Fibroblast of skin of scalp (primary cell): ENCODE data around the gene HTR3D.
"Not testable (repeated sequence)": the region's sequence is repeated elsewhere in the genome, so short reads cannot be mapped to it uniquely, and the experiment has no call there.

ENCODE experiments used
- DNase-seq: peaks from one replicate; pipeline ENCODE4 v3.0.0-alpha.2; 2013

Gene HTR3D

GRCh38 chr3:184016811-184017671, 14.5 kb upstream of the HTR3D start:
- DNase-seq: peak; percentile 59

DNA sequence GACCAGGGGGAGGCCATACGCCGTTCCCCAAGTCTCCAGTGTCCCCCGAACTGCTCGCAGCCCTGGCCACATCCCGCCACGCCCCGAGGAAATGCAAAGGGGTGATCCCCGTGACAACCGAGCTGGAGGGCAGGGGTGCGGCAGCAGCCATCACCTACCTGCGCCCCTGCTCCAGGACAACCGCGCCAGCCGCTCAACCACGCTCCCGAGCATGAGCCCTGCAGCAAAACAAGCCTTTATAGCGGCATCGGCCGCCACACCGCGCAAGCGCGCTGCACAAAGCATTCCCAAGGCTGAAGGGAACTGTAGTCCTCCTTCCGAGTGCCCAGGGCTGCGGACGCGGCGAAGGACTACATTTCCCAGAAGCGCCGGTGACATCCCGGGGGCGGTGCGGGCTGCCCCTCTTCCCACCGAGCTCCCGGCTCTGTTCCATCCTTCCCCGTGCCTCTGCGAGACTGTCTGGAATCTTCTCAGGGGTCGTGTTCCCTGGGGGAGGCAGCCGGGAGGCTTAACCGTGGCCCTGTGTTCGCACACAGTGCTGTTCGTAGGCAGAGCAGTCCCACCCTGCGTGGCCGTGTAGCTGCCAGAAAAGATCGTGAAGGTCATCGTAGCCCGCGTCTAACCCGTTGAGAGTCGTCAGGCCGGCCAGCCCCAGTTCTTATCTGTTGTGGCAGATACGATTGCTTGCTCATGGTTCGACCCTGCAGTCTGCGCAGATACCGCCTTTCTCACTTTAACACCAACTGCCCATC, 13.7 kb upstream of the HTR3D start, which contains the start of gene ABCC5:
Gene ABCC5, minus strand, starts transcription at position 213 of the 752 bp plus-strand sequence. CDS start 3,492 bp downstream, outside the sequence.
- peak; percentile 94 for DNase-seq

DNA sequence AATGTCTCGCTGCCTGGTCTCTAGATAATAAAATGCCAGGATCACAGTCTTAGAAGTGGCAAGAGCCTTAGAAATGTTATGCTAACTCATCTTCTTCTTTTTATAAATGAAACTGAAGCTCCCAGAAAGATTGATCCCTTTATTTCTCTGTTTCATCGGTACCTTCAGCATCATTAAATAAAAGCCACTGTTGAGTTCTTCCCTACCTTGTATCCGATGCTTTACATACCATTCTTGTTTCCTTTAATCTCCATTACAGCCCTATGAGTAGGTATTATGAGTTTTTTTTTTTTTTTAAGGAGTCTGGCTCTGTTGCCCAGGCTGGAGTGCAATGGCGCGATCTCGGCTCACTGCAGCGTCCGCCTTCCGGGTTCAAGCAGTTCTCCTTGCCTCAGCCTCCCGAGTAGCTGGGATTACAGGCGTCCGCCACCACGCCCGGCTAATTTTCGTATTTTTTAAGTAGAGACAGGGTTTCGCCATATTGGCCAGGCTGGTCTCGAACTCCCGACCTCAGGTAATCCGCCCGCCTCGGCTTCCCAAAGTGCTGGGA, 13.0 kb upstream of the HTR3D start:
- DNase-seq: no peak

DNA sequence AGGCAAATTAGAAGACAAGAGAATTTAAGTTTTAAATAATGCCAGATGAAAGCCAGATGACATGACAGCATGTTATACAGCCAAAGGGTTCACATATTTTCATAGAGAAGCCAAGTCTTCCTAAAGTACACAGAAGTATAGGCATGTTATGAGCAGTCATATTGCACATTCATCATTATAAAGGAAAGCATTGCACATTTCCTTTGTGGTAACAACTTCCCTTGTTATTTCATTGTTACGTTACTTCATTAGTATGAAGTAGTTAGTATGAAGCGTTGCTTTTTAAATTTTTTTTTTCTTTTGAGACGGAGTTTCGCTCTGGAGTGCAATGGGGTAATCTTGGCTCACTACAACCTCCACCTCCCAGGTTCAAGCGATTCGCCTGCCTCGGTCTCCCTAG, 9.2 kb upstream of the HTR3D start:
- no peak for DNase-seq

DNA sequence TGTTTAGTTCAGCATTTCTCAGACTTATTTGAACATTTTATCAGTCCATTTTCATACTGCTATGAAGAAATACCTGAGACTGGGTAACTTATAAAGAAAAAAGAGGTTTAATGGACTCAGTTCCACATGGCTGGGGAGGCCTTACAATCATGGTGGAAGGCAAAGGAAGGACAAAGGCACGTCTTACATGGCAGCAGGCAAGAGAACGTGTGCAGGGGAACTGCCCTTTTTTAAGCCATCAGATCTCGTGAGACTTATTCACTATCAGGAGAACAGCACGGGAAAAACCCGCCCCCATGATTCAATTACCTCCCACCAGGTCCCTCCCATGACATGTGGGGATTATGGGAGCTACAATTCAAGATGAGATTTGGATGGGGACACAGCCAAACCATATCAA, 6.3 kb upstream of the HTR3D start:
- not testable (repeated sequence) for DNase-seq

GRCh38 chr3:184028275-184028890, 3.2 kb upstream of the HTR3D start:
- not testable (repeated sequence) for DNase-seq

DNA sequence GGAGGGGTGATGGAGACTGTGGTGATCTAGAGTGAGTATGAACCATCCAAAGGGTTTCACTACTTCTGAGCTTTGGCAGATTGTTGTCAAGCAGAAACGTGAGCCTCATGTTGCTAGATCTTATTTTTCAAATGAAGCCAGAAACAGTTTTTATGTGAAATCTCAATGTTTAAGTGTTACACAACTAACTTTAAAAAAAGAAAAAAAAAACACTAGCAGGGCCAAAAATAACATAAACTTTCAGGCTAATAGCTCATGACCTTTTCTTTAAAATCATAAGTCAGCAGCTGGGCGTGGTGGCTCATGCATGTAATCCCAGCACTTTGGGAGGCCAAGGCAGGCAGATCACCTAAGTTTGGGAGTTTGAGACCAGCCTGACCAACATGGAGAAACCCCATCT, 2.1 kb upstream of the HTR3D start:
- DNase-seq: no peak

DNA sequence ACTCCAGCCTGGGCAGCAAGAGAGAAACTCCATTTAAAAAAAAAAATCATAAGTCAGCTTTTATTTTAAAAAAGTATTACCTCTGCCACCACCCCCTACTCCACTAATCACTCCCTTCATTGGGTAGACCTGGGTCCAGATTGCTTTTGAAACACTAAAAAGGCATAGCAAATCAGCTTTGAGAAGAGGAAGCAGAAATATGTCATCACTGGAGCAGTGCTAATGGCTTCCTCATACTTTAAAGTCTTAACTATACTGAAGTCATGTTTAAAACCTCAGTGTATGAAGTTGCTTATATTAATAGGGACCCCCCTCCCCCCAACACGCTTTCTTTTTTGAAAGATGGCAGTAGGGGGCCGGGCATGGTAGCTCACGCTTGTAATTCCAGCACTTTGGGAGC, 1.0 kb upstream of the HTR3D start:
- no peak for DNase-seq

DNA sequence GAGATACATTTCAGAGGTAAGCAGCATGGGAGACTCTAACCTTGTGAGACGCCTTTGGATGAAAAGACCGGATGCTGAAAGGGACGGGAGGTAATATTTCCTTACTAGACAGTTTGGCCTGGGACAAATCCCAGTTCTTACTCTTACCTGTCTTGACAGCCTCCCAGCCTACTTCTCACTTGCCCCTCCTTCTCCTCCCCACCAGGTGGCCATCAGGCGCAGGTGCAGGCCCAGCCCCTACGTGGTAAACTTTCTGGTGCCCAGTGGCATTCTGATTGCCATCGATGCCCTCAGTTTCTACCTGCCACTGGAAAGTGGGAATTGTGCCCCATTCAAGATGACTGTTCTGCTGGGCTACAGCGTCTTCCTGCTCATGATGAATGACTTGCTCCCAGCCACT, 6.3 kb downstream of the HTR3D start:
- no peak for DNase-seq

DNA sequence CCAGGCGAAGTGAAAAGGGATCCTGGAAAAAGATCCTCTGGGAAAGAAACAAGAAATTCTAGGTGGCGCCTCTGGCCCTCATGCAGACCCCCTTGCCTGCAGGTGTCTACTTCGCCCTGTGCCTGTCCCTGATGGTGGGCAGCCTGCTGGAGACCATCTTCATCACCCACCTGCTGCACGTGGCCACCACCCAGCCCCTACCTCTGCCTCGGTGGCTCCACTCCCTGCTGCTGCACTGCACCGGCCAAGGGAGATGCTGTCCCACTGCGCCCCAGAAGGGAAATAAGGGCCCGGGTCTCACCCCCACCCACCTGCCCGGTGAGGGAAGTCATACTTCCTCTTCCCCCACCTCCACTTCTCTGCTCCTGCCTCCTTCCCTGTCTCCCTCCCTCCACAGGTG, 6.8 kb downstream of the HTR3D start:
- DNase-seq: not testable (repeated sequence)

DNA sequence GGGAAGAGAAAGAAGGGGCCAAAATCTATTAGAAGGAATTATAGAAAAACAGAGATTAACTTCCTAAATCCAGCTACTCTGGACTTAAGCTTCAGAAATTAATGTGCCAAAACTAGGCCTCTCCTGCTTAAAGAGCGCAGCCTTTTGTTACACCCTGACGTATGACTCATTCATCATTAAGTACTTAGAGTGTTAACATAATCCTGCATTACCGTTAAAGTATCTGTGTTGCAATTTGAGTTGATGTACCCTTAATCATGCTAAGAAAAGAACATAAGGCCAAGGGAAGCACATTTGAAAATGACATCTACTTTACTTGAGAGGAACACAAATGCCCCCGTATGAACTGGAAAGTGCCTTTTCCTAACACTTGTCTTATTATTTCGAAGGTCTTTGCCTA, 7.9 kb downstream of the HTR3D start:
- DNase-seq: no peak

DNA sequence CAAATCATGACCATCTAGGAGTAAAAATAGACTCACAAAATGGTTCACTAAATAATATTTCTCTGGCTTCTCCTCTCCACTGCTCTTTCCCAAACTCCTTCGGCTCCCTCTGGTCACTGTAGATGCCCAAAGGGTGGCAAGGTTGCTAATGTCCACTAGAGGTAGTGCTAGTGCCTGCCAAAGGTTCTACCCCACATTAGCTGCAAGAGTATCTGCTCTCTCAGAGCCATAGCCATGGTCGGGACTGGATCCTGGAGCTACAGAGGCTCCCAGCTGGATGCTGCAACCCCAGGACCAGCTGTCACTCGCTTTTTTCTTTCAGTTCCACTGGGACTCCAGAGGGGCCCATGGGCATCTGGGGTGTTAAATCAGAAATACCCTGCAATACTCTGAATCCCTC, 8.5 kb downstream of the HTR3D start:
- DNase-seq: peak; percentile 19

DNA sequence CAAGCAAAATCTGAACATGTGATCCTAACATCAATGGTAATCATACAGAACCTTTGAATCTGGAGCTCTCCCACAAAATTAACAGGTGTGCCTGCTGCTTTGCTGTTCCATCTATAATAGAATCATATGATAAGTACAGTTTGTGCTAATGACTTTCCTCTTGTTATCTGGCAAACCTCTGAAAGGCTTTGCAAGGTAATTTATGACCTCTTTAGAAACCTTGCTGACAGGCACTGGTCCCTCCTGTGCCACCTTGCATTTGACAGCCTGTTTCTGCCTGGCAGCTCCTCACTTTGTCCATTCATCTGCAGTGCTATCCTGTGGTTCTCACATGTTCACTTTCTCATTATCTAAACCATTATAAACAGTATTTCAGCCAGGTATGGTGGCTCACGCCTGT, 11.1 kb downstream of the HTR3D start:
- no peak for DNase-seq

GRCh38 chr3:184045995-184046394, 14.5 kb downstream of the HTR3D start:
- DNase-seq: no peak

GRCh38 chr3:184050217-184050847, 18.8 kb downstream of the HTR3D start:
- DNase-seq: no peak

DNA sequence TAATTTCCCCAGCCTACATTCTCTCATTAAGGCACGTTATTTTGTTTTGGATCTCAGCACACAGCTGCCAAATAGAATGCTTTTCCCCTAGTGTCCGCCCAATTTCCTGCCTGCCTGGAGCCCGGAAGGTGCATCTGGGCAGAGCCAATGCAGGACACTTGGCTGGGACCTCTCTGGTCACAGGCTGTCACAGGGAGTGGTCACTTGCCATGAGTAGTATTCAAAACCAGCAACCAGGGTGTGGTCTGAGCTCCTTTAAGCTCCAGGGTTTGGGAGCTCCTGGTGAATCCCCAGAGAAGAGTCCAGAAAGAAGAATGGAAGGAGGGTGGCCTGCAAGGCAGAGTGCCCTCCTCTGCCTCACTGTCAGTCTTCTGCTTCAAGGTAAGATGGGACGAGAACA, 21.2 kb downstream of the HTR3D start, which contains the start of gene HTR3C:
Gene HTR3C, plus strand, starts transcription at position 281 of the 400 bp plus-strand sequence. Its CDS starts 34 bp downstream, at position 315.
- no peak for DNase-seq

GRCh38 chr3:184058029-184058428, 26.5 kb downstream of the HTR3D start:
- peak; percentile 9 for DNase-seq

- DNase-seq: no peak
Observed at GRCh38 chr3:184059424-184059823, 27.9 kb downstream of the HTR3D start.

- DNase-seq: no peak
Observed at GRCh38 chr3:184062637-184063036, 31.1 kb downstream of the HTR3D start.

GRCh38 chr3:184066211-184066610, 34.7 kb downstream of the HTR3D start:
- no peak for DNase-seq

DNA sequence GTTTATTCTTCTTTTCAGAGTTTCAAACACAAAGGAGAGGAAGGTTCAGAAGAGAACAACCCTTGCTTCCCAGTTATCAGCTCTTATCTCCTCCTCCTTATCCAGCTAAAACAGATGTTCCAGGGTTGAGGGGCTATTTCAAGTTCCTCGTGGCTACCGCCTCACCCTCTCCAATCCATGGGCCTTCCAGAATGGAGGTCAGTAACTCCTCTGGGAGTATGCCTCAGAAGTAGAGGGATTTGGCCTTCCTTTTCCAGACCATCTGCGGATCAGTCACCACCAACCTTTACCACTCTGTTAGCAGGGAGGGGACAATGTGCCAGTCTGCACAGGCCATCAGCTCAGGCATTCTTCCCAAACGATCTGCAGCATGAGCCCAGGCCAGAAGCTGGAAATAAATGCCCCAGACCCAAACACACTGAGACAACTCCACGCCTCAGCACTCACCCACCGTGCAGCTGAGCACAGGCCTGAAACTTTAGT, 36.1 kb downstream of the HTR3D start:
- no peak for DNase-seq

DNA sequence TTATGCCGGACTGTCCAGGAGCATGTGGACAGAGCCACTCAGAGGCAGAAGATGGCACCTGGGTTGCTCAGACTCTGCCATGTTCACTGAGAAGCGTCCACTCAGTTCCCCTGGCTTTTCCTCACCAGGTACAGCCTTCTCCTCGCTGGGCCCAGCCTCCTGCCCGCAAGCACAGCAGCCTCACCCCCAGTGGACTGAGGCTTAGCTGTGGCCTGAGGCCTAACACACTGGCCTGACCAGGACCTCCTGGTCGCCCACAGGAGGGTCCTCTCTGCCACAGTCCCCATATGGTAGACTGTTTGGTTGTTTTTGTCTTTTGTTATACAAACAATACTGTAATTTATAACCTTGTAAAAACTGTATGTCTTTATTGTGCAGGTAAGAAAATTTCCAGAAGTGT, 36.8 kb downstream of the HTR3D start:
- no peak for DNase-seq
